Endothelial cell of umbilical vein (primary cell): ENCODE measurements around the gene SLC35A4. TPM values are rescaled to one million over a fixed set of nuclear protein-coding genes. Genes with fewer than 3 reads are reported as not detected.

Source experiments
- BruUV-seq: library from RNA; stranded (reverse); fragments of 400-500 nt; replicated peaks from 2 replicates; lab custom pipeline; 2021; lab: Mats Ljungman, UMichigan
- CTCF ChIA-PET: fragments of 300-600, 350-600 bp; sonication (Branson Sonifier 250); formaldehyde crosslinking; loops from one replicate; lab custom pipeline; 2021; ENCODE audit warnings: antibody characterized with exemption, inconsistent platforms; lab: Charles Lee
- POLR2A ChIA-PET: fragments of 300-600, 350-600 bp; sonication (Branson Sonifier 250); formaldehyde crosslinking; loops from one replicate; lab custom pipeline; 2021; ENCODE audit warnings: antibody characterized with exemption, inconsistent platforms; lab: Charles Lee
- DNase-seq: peaks from one replicate; pipeline ENCODE4 v3.0.0-alpha.2; 2011; ENCODE audit warnings: low read depth, low spot score
- FAIRE-seq: peaks from 2 replicates; lab custom pipeline; 2011; peaks lifted over from hg19 to GRCh38; lab: Jason Lieb, UNC
- H2AFZ ChIP-seq: 2 replicates; pipeline ENCODE4 v1.6.0; 2012; ENCODE audit warnings: low read depth, low read length, control low read depth, inconsistent platforms
- H3K27ac ChIP-seq: 2 replicates; pipeline ENCODE4 v1.5.1; 2011; ENCODE audit warnings: low read depth, mild to moderate bottlenecking, control low read depth, low read length, moderate library complexity; ENCODE audit not compliant: insufficient read depth
- H3K27me3 ChIP-seq, 2 experiments: 2 replicates each; pipeline versions ENCODE4 v1.6.0 to v1.6.1; 2011; ENCODE audit warnings: low read length in 2 of 2, mixed read lengths in 1 of 2; ENCODE audit not compliant: control insufficient read depth in 2 of 2, insufficient read depth in 2 of 2
- H3K36me3 ChIP-seq, 2 experiments: 2 replicates in 1 of 2; 3 replicates in 1 of 2; pipeline ENCODE4 v1.5.1; 2011; ENCODE audit warnings: low read length in 2 of 2, mild to moderate bottlenecking in 1 of 2, moderate library complexity in 1 of 2; ENCODE audit not compliant: control insufficient read depth in 2 of 2, insufficient read depth in 2 of 2; ENCODE audit errors: extremely low read depth in 1 of 2
- H3K4me1 ChIP-seq: 3 replicates; pipeline ENCODE4 v1.5.1; 2011; ENCODE audit warnings: mild to moderate bottlenecking, low read length; ENCODE audit not compliant: control insufficient read depth, insufficient read depth; ENCODE audit errors: extremely low read depth
- H3K4me2 ChIP-seq: 2 replicates; pipeline ENCODE4 v1.6.1; 2011; ENCODE audit warnings: low read length, control low read depth, mixed read lengths; ENCODE audit not compliant: insufficient read depth
- H3K4me3 ChIP-seq, 3 experiments: fragments of 200-600 bp in 1 of 3; sonication (generic), shearing (Covaris generic) in 1 of 3; replicated peaks in 1 of 3; 2 replicates each; pipeline ENCODE4 v1.5.1; 2011 to 2016; ENCODE audit warnings: control low read depth in 3 of 3, low read length in 3 of 3, mild to moderate bottlenecking in 2 of 3, inconsistent platforms in 1 of 3, low read depth in 1 of 3, moderate library complexity in 1 of 3; ENCODE audit not compliant: insufficient read depth in 1 of 3
- H3K79me2 ChIP-seq: 2 replicates; pipeline ENCODE4 v1.6.0; 2012; ENCODE audit warnings: low read length, inconsistent platforms; ENCODE audit not compliant: control insufficient read depth, insufficient read depth
- H3K9ac ChIP-seq: replicated peaks from 2 replicates; pipeline ENCODE3; 2011; ENCODE audit warnings: low read length, control low read depth; ENCODE audit not compliant: insufficient read depth; ENCODE audit errors: extremely low read depth
- H3K9me1 ChIP-seq: replicated peaks from 3 replicates; pipeline ENCODE4 v1.6.0; 2011; ENCODE audit warnings: mild to moderate bottlenecking, low read length; ENCODE audit not compliant: control insufficient read depth, insufficient read depth; ENCODE audit errors: extremely low read depth
- H3K9me3 ChIP-seq: replicated peaks from 2 replicates; pipeline ENCODE4 v1.5.1; 2012; ENCODE audit warnings: low read length, inconsistent platforms; ENCODE audit not compliant: control insufficient read depth, insufficient read depth
- H4K20me1 ChIP-seq: replicated peaks from 2 replicates; pipeline ENCODE3; 2011; ENCODE audit warnings: mild to moderate bottlenecking, low read length; ENCODE audit not compliant: control insufficient read depth, insufficient read depth; ENCODE audit errors: extremely low read depth
- EZH2 ChIP-seq: IDR thresholded peaks from 2 replicates; pipeline ENCODE4 v1.6.1; 2012; ENCODE audit warnings: borderline replicate concordance, low read depth, mild to moderate bottlenecking, moderate library complexity, low read length, inconsistent platforms; ENCODE audit not compliant: severe bottlenecking
- FOS ChIP-seq: IDR thresholded peaks from 2 replicates; pipeline ENCODE4 v1.6.1; 2011; ENCODE audit warnings: mild to moderate bottlenecking, low read length, moderate library complexity, borderline replicate concordance; ENCODE audit not compliant: insufficient read depth
- GATA2 ChIP-seq: IDR thresholded peaks from 2 replicates; pipeline ENCODE4 v1.7.0; 2011; ENCODE audit warnings: low read depth, mild to moderate bottlenecking, moderate library complexity, mixed read lengths, low read length; ENCODE audit not compliant: insufficient read length, insufficient read depth
- JUN ChIP-seq: IDR thresholded peaks from 2 replicates; pipeline ENCODE4 v1.6.1; 2011; ENCODE audit warnings: borderline replicate concordance, low read depth; ENCODE audit not compliant: insufficient read length, insufficient read depth
- MYC ChIP-seq: IDR thresholded peaks from one replicate; pipeline ENCODE4 v1.6.1; 2011; ENCODE audit warnings: mild to moderate bottlenecking, low read depth, low read length
- POLR2A ChIP-seq: IDR thresholded peaks from 2 replicates; pipeline ENCODE4 v1.6.1; 2012; ENCODE audit warnings: low read depth, mild to moderate bottlenecking, control low read depth, low read length
- POLR2AphosphoS5 ChIP-seq: IDR thresholded peaks from 2 replicates; pipeline ENCODE4 v1.6.1; 2012; ENCODE audit warnings: low read depth, mild to moderate bottlenecking, control low read depth, low read length, moderate library complexity; ENCODE audit not compliant: insufficient read depth
- dilution Hi-C: fragments of 300-500 bp; cut with MboI; formaldehyde crosslinking; loops from one replicate; pipeline ENCODE4 v1.15.0; 2019; ENCODE audit warnings: low sequenced_read_pairs; ENCODE audit not compliant: extremely low pct_ligation_motif_present
- intact Hi-C: fragments of 100-400 bp; cut with micrococcal nuclease; formaldehyde crosslinking; loops from one replicate; pipeline ENCODE4 v1.10.0; 2022
- polyA plus RNA-seq, 4 experiments: library from polyadenylated mRNA; depleted of rRNA in 3 of 4; stranded (reverse) in 3 of 4; unstranded in 1 of 4; fragments of >200 nt; gene quantifications; 2 replicates each; pipeline versions ENCODE4 v1.2.1 to v1.2.3, GENCODE V29; 2011 to 2012; ENCODE audit warnings: missing spikeins in 1 of 4
- total RNA-seq: library from RNA; stranded (reverse); gene quantifications from 2 replicates; pipeline ENCODE4 v1.2.3, GENCODE V29; 2021
- TF ChIP-seq, protein P1 (sequence below), 2 donors: IDR thresholded peaks; 1 replicate in 1 of 2; 2 replicates in 1 of 2; pipeline ENCODE4 v1.5.1; 2011; ENCODE audit warnings: low read length in 2 of 2, mild to moderate bottlenecking in 2 of 2, moderate library complexity in 2 of 2, control low read depth in 1 of 2, inconsistent platforms in 1 of 2, low read depth in 1 of 2; ENCODE audit not compliant: insufficient read depth in 1 of 2; ENCODE audit errors: extremely low read depth in 1 of 2
- TF ChIP-seq, protein P2 (sequence below): IDR thresholded peaks from 2 replicates; pipeline ENCODE4 v1.6.1; 2011; ENCODE audit not compliant: insufficient read depth, insufficient read length

Gene SLC35A4
- total and polyA plus RNA-seq, 2 donors (not counting 3 experiments of a cell fraction or from before 2014, with no cell fraction given), result 65.6 to 118 TPM

GRCh38 chr5:140560227-140560626, 4.4 kb upstream of the SLC35A4 start:
- ChIA-PET POLR2A (no interaction called here), CTCF (interaction anchor here (1.6 to 3.9 kb wide), 3 partner anchors 10 to 75 kb away, joined by 4 to 18 read pairs (median 6); partner anchors contain the start of gene EIF4EBP3)
- no peak overlapping the region for H3K4me3 ChIP-seq
- H3K36me3 ChIP-seq, result no peaks in the 10 kb centered on the region
- FAIRE-seq (no peak), DNase-seq (no peak)
- H3K4me1 ChIP-seq, result peaks cover 15% of the 10 kb centered on the region
- no peaks in the 10 kb centered on the region for H3K9me3 ChIP-seq
- no peaks in the 10 kb centered on the region for H4K20me1 ChIP-seq
- no peak overlapping the region for H2AFZ ChIP-seq
- TF ChIP-seq JUN (no peak), POLR2AphosphoS5 (no peak), POLR2A (no peak), FOS (no peak), MYC (no peak), GATA2 (no peak), EZH2 (no peak)
- TF ChIP-seq, protein P1, sequence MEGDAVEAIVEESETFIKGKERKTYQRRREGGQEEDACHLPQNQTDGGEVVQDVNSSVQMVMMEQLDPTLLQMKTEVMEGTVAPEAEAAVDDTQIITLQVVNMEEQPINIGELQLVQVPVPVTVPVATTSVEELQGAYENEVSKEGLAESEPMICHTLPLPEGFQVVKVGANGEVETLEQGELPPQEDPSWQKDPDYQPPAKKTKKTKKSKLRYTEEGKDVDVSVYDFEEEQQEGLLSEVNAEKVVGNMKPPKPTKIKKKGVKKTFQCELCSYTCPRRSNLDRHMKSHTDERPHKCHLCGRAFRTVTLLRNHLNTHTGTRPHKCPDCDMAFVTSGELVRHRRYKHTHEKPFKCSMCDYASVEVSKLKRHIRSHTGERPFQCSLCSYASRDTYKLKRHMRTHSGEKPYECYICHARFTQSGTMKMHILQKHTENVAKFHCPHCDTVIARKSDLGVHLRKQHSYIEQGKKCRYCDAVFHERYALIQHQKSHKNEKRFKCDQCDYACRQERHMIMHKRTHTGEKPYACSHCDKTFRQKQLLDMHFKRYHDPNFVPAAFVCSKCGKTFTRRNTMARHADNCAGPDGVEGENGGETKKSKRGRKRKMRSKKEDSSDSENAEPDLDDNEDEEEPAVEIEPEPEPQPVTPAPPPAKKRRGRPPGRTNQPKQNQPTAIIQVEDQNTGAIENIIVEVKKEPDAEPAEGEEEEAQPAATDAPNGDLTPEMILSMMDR (IDR thresholded peaks at IDR 0.05; ENCODE audit: extremely low read depth in 1 of 2, insufficient read depth in 1 of 2, low read depth in 1 of 2, low read length in 2 of 2), result no peak
- TF ChIP-seq, protein P2, sequence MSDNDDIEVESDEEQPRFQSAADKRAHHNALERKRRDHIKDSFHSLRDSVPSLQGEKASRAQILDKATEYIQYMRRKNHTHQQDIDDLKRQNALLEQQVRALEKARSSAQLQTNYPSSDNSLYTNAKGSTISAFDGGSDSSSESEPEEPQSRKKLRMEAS, result no peak
- H3K27ac ChIP-seq, result no peak overlapping the region
- peaks cover 19% of the 10 kb centered on the region for H3K79me2 ChIP-seq
- dilution Hi-C loops, result no loop called here
- no peaks in the 10 kb centered on the region for H3K27me3 ChIP-seq
- H3K9ac ChIP-seq, result no peak overlapping the region
- no peaks in the 10 kb centered on the region for H3K9me1 ChIP-seq
- BruUV-seq, result no TSS peak
- intact Hi-C loops, result no loop called here
- no peak overlapping the region for H3K4me2 ChIP-seq
